ENCODE data around the gene OR8S1.
"Not testable (repeated sequence)": the region's sequence is repeated elsewhere in the genome, so short reads cannot be mapped to it uniquely, and the experiment has no call there.

The OR8S1 gene

GRCh38 chr12:48525332-48525731 is at the start of gene OR8S1:
Gene OR8S1 (plus strand): TSS chr12:48525632. CDS start chr12:48525632, 0 bp downstream.
- in situ Hi-C loops (cut with MboI; ENCODE audit: low sequenced_read_pairs): no loop called here

- in situ Hi-C loops (cut with MboI; ENCODE audit: low sequenced_read_pairs): no loop called here
Observed at GRCh38 chr12:48482198-48482597, 43.2 kb upstream of the OR8S1 start, which contains the start of gene C12orf54. Gene C12orf54 (plus strand): TSS chr12:48482498. CDS start chr12:48483297, 799 bp downstream.

GRCh38 chr12:48482930-48483329 is 42.5 kb upstream of the OR8S1 start:
- in situ Hi-C loops (cut with MboI; ENCODE audit: low sequenced_read_pairs): no loop called here

GRCh38 chr12:48486261-48486660 is 39.2 kb upstream of the OR8S1 start:
- in situ Hi-C loops (cut with MboI; ENCODE audit: low sequenced_read_pairs): no loop called here

- in situ Hi-C loops (cut with MboI; ENCODE audit: low sequenced_read_pairs): no loop called here
Observed at GRCh38 chr12:48486679-48487078, 38.8 kb upstream of the OR8S1 start.

GRCh38 chr12:48489012-48489411 is 36.4 kb upstream of the OR8S1 start:
- in situ Hi-C loops (cut with MboI; ENCODE audit: low sequenced_read_pairs): no loop called here

GRCh38 chr12:48489456-48489855 is 36.0 kb upstream of the OR8S1 start:
- in situ Hi-C loops (cut with MboI; ENCODE audit: low sequenced_read_pairs): not testable (repeated sequence)

GRCh38 chr12:48500281-48500680 is 25.2 kb upstream of the OR8S1 start:
- in situ Hi-C loops (cut with MboI; ENCODE audit: low sequenced_read_pairs): not testable (repeated sequence)

- in situ Hi-C loops (cut with MboI; ENCODE audit: low sequenced_read_pairs): not testable (repeated sequence)
Observed at GRCh38 chr12:48506836-48507235, 18.6 kb upstream of the OR8S1 start.

GRCh38 chr12:48508987-48509386 is 16.4 kb upstream of the OR8S1 start:
- in situ Hi-C loops (cut with MboI; ENCODE audit: low sequenced_read_pairs): no loop called here

- in situ Hi-C loops (cut with MboI; ENCODE audit: low sequenced_read_pairs): no loop called here
Observed at GRCh38 chr12:48510111-48510510, 15.3 kb upstream of the OR8S1 start.

GRCh38 chr12:48512855-48513254 is 12.6 kb upstream of the OR8S1 start:
- in situ Hi-C loops (cut with MboI; ENCODE audit: low sequenced_read_pairs): no loop called here

- in situ Hi-C loops (cut with MboI; ENCODE audit: low sequenced_read_pairs): no loop called here
Observed at GRCh38 chr12:48514728-48515127, 10.7 kb upstream of the OR8S1 start.

- in situ Hi-C loops (cut with MboI; ENCODE audit: low sequenced_read_pairs): not testable (repeated sequence)
Observed at GRCh38 chr12:48520381-48520780, 5.1 kb upstream of the OR8S1 start.

- in situ Hi-C loops (cut with MboI; ENCODE audit: low sequenced_read_pairs): no loop called here
Observed at GRCh38 chr12:48527891-48528670, 2.6 kb downstream of the OR8S1 start.

GRCh38 chr12:48532601-48533000 is 7.2 kb downstream of the OR8S1 start:
- in situ Hi-C loops (cut with MboI; ENCODE audit: low sequenced_read_pairs): no loop called here

GRCh38 chr12:48536602-48537001 is 11.2 kb downstream of the OR8S1 start:
- in situ Hi-C loops (cut with MboI; ENCODE audit: low sequenced_read_pairs): no loop called here

GRCh38 chr12:48542300-48542928 is 17.0 kb downstream of the OR8S1 start:
- in situ Hi-C loops (cut with MboI; ENCODE audit: low sequenced_read_pairs): no loop called here

GRCh38 chr12:48545833-48546469 is 20.5 kb downstream of the OR8S1 start:
- in situ Hi-C loops (cut with MboI; ENCODE audit: low sequenced_read_pairs): no loop called here

- in situ Hi-C loops (cut with MboI; ENCODE audit: low sequenced_read_pairs): not testable (repeated sequence)
Observed at GRCh38 chr12:48547012-48547411, 21.6 kb downstream of the OR8S1 start.

GRCh38 chr12:48551636-48552035 is 26.2 kb downstream of the OR8S1 start:
- in situ Hi-C loops (cut with MboI; ENCODE audit: low sequenced_read_pairs): not testable (repeated sequence)

All from HL-60/S4 (cell line).